Trophoblast cell (in vitro differentiated cells and primary cell): Measurements from ENCODE around the gene TFF2.

Source experiments
- DNase-seq, 2 donors: peaks; one replicate each; pipeline ENCODE4 v3.0.0-alpha.2; 2016
- H2AFZ ChIP-seq: 2 replicates; pipeline ENCODE4 v1.6.1; 2013; ENCODE audit warnings: low read length, moderate library complexity, mild to moderate bottlenecking; ENCODE audit not compliant: insufficient read depth, poor library complexity
- H2AK5ac ChIP-seq: 2 replicates; pipeline ENCODE4 v1.6.1; 2013; ENCODE audit warnings: mild to moderate bottlenecking, low read length
- H2BK120ac ChIP-seq: 2 replicates; pipeline ENCODE4 v1.6.1; 2013; ENCODE audit warnings: low read length, mild to moderate bottlenecking, moderate library complexity; ENCODE audit not compliant: insufficient read depth, poor library complexity
- H2BK12ac ChIP-seq: 2 replicates; pipeline ENCODE4 v1.6.1; 2013; ENCODE audit warnings: mild to moderate bottlenecking, low read length, moderate library complexity
- H2BK5ac ChIP-seq: 2 replicates; pipeline ENCODE4 v1.6.1; 2013; ENCODE audit warnings: low read length, low read depth, moderate library complexity, mild to moderate bottlenecking; ENCODE audit not compliant: poor library complexity
- H3K14ac ChIP-seq: 2 replicates; pipeline ENCODE4 v1.6.1; 2013; ENCODE audit warnings: mild to moderate bottlenecking, low read length
- H3K18ac ChIP-seq: 2 replicates; pipeline ENCODE4 v1.6.1; 2013; ENCODE audit warnings: mild to moderate bottlenecking, low read length
- H3K23ac ChIP-seq: 2 replicates; pipeline ENCODE4 v1.6.1; 2013; ENCODE audit warnings: low read length
- H3K27ac ChIP-seq: 2 replicates; pipeline ENCODE4 v1.5.1; 2013; ENCODE audit warnings: low read depth, mild to moderate bottlenecking, inconsistent platforms, low read length, moderate library complexity
- H3K27me3 ChIP-seq: 2 replicates; pipeline ENCODE4 v1.6.1; 2013; ENCODE audit warnings: inconsistent platforms, mild to moderate bottlenecking, low read length, moderate library complexity; ENCODE audit not compliant: insufficient read depth
- H3K36me3 ChIP-seq, 2 experiments: 1 replicate in 1 of 2; 2 replicates in 1 of 2; pipeline ENCODE4 v1.6.1; 2013; ENCODE audit warnings: low read length in 2 of 2, mild to moderate bottlenecking in 2 of 2, moderate library complexity in 1 of 2; ENCODE audit not compliant: insufficient read depth in 2 of 2, control insufficient read depth in 1 of 2
- H3K4ac ChIP-seq: 2 replicates; pipeline ENCODE4 v1.6.1; 2013; ENCODE audit warnings: low read depth, mild to moderate bottlenecking, low read length, moderate library complexity
- H3K4me1 ChIP-seq, 2 experiments: 1 replicate in 1 of 2; 2 replicates in 1 of 2; pipeline ENCODE4 v1.6.1; 2013; ENCODE audit warnings: low read length in 2 of 2, mild to moderate bottlenecking in 2 of 2, moderate library complexity in 1 of 2; ENCODE audit not compliant: insufficient read depth in 2 of 2, control insufficient read depth in 1 of 2
- H3K4me2 ChIP-seq: 2 replicates; pipeline ENCODE4 v1.6.1; 2013; ENCODE audit warnings: inconsistent platforms, mild to moderate bottlenecking, low read length, moderate library complexity
- H3K4me3 ChIP-seq: 2 replicates; pipeline ENCODE4 v1.5.1; 2013; ENCODE audit warnings: mild to moderate bottlenecking, low read depth, low read length, inconsistent platforms
- H3K79me1 ChIP-seq: one replicate; pipeline ENCODE4 v1.6.1; 2013; ENCODE audit warnings: low read length
- H3K79me2 ChIP-seq: 2 replicates; pipeline ENCODE4 v1.6.1; 2013; ENCODE audit warnings: low read length, mild to moderate bottlenecking; ENCODE audit not compliant: control insufficient read depth, insufficient read depth, poor library complexity
- H3K9ac ChIP-seq: 2 replicates; pipeline ENCODE4 v1.6.1; 2013; ENCODE audit warnings: mild to moderate bottlenecking, low read length
- H3K9me3 ChIP-seq: 2 replicates; pipeline ENCODE4 v1.6.1; 2013; ENCODE audit warnings: low read depth, mild to moderate bottlenecking, control low read depth, inconsistent platforms, low read length; ENCODE audit not compliant: insufficient read depth
- H4K12ac ChIP-seq: 2 replicates; pipeline ENCODE4 v1.6.1; 2013; ENCODE audit warnings: low read depth, mild to moderate bottlenecking, low read length, moderate library complexity
- H4K8ac ChIP-seq: 2 replicates; pipeline ENCODE4 v1.6.1; 2013; ENCODE audit warnings: low read depth, mild to moderate bottlenecking, low read length, moderate library complexity
- H4K91ac ChIP-seq: one replicate; pipeline ENCODE4 v1.6.1; 2013; ENCODE audit warnings: low read depth, mild to moderate bottlenecking, low read length, moderate library complexity
- WGBS: extraction: QIAGEN DNeasy Blood & Tissue Kit; methylation state at CpG from one replicate; pipeline ENCODE4 v1.1.7; 2013; ENCODE audit warnings: missing lambda C conversion rate; ENCODE audit not compliant: insufficient read length, insufficient coverage; ENCODE audit errors: extremely low coverage; 5-methylcytosine and 5-hydroxymethylcytosine counted together

The TFF2 gene

DNA sequence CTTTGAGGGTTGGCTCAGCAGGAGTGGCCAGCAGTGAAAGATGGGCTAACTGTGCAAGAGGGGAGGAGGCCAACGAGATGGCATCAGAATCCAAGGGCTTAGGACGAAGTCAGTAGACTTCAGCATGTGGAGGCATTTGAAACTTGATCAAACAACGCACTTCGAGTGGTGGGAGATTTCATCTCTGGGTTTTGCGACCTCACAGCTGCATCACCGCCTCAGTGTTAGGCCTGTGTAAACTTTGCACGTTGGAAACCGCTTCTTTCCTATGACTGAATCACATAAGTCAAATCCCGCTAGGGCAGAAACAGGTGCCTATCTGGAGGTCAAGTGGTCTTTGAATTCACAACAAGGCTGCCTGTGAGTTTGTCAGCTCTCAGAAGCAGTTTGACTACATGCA lies 53.4 kb downstream of the TFF2 start:
- Histone ChIP-seq H3K27me3 (no peaks in the 10 kb centered on the region), H3K23ac (no peak overlapping the region), H3K18ac (no peak overlapping the region), H3K79me2 (no peaks in the 10 kb centered on the region), H2BK12ac (no peak overlapping the region), H4K8ac (no peak overlapping the region), H3K4ac (no peak overlapping the region), H3K4me2 (no peak overlapping the region), H3K4me3 (no peak overlapping the region), H3K4me1 (no peaks in the 10 kb centered on the region), H3K9ac (no peak overlapping the region), H3K27ac (no peak overlapping the region), H4K12ac (no peak overlapping the region), H2BK5ac (no peak overlapping the region), H2AFZ (no peak overlapping the region), H3K36me3 (no peaks in the 10 kb centered on the region), H4K91ac (no peak overlapping the region), H3K79me1 (no peaks in the 10 kb centered on the region), H3K9me3 (peaks cover 15% of the 10 kb centered on the region), H3K14ac (no peak overlapping the region), H2AK5ac (no peak overlapping the region), H2BK120ac (no peak overlapping the region)
- WGBS, result no CpG with 5 or more reads among the region's 9 CpGs
- DNase-seq, result no peak

DNA sequence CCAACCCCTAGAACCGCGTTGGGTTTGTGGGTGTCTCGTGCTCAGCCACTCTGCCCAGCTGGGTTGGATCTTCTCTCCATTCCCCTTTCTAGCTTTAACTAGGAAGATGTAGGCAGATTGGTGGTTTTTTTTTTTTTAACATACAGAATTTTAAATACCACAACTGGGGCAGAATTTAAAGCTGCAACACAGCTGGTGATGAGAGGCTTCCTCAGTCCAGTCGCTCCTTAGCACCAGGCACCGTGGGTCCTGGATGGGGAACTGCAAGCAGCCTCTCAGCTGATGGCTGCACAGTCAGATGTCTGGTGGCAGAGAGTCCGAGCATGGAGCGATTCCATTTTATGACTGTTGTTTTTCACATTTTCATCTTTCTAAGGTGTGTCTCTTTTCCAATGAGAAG lies 54.3 kb downstream of the TFF2 start:
- H3K9ac ChIP-seq, result no peak overlapping the region
- H3K27me3 ChIP-seq, result no peaks in the 10 kb centered on the region
- no peak overlapping the region for H3K4ac ChIP-seq
- H4K8ac ChIP-seq, result no peak overlapping the region
- H4K91ac ChIP-seq, result no peak overlapping the region
- no peak overlapping the region for H3K18ac ChIP-seq
- no peak overlapping the region for H3K4me2 ChIP-seq
- H3K36me3 ChIP-seq, result no peaks in the 10 kb centered on the region
- DNase-seq, result no peak
- H3K9me3 ChIP-seq, result peaks cover 16% of the 10 kb centered on the region
- no peak overlapping the region for H3K4me3 ChIP-seq
- H2BK5ac ChIP-seq, result no peak overlapping the region
- no peak overlapping the region for H2AK5ac ChIP-seq
- no peak overlapping the region for H4K12ac ChIP-seq
- no peak overlapping the region for H3K23ac ChIP-seq
- no peak overlapping the region for H3K14ac ChIP-seq
- no peak overlapping the region for H2AFZ ChIP-seq
- H3K4me1 ChIP-seq, result no peaks in the 10 kb centered on the region
- no peak overlapping the region for H2BK120ac ChIP-seq
- WGBS, result no CpG with 5 or more reads among the region's 7 CpGs
- H2BK12ac ChIP-seq, result no peak overlapping the region
- H3K79me1 ChIP-seq, result no peaks in the 10 kb centered on the region
- no peaks in the 10 kb centered on the region for H3K79me2 ChIP-seq
- no peak overlapping the region for H3K27ac ChIP-seq
